Colonic mucosa (tissue), 4 donors: ENCODE results near the gene RBBP9. TPM values are rescaled to one million over a fixed set of nuclear protein-coding genes. Genes with fewer than 3 reads are reported as not detected.

Experiments
- DNase-seq: peaks from one replicate; pipeline ENCODE4 v3.0.0-alpha.2; 2020
- H3K27ac ChIP-seq: fragments of 200-600 bp; one replicate; pipeline ENCODE4 v1.8.0; 2021
- H3K27me3 ChIP-seq: fragments of 200-600 bp; one replicate; pipeline ENCODE4 v1.8.0; 2021
- H3K36me3 ChIP-seq: fragments of 200-600 bp; one replicate; pipeline ENCODE4 v1.8.0; 2021
- H3K4me1 ChIP-seq: fragments of 200-600 bp; one replicate; pipeline ENCODE4 v1.8.0; 2021; ENCODE audit warnings: mild to moderate bottlenecking
- H3K4me3 ChIP-seq: fragments of 200-600 bp; one replicate; pipeline ENCODE4 v1.8.0; 2021
- H3K9ac ChIP-seq, 2 donors: one replicate each; pipeline ENCODE4 v1.7.0; 2013; ENCODE audit warnings: control low read depth in 2 of 2, low read depth in 2 of 2, low read length in 2 of 2
- H3K9me3 ChIP-seq: fragments of 200-600 bp; one replicate; pipeline ENCODE4 v1.8.0; 2021
- CTCF ChIP-seq: fragments of 200-600 bp; IDR thresholded peaks from one replicate; pipeline ENCODE4 v1.8.0; 2022; ENCODE audit warnings: antibody characterized with exemption, mild to moderate bottlenecking
- intact Hi-C: fragments of 100-400 bp; cut with DNase I; formaldehyde crosslinking; loops from one replicate; pipeline ENCODE4 v1.14.1; 2022
- total RNA-seq, 2 donors: library from RNA; stranded (reverse); fragmentation: NEBNext Ultra II Directional in 1 of 2; extraction: Animal tissue kit (Norgen Biotek cat#: 25700) in 1 of 2; gene quantifications; one replicate each; pipeline ENCODE4 v1.2.1, GENCODE V29; 2021
- donor health status: healthy.
- donor health status: DM: no; HTN: no; CAD: no.
- donor health status: DM: no; HTN: no; CAD: no.

Gene RBBP9
- total RNA-seq, 2 donors from 2014 or later: 5.9 to 10.8 TPM

DNA sequence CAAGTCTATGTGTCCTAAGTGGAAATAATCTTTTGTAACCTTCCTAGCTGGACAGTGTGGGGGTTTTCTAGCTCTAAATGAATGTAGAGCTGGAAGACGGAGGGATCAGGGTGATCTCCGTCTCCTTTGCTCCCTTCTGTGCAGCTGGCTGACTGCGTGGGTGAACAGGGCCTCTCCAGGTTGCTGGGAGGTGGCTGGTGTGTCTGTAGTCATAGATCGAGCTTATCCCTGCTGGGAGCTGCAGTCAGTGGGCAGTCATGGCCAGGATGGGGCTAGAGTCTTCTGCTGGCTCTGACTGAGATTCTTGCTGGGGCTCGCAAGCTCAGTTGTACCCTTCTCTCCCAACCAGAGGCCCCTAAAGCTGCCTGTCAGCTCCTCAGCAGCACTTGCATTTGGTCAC is 17.1 kb upstream of the RBBP9 start:
- H3K4me1 ChIP-seq: peaks cover under 1% of the 10 kb centered on the region
- intact Hi-C loops: no loop called here
- H3K9me3 ChIP-seq: no peaks in the 10 kb centered on the region
- H3K9ac ChIP-seq: no peak overlapping the region
- H3K27me3 ChIP-seq: no peaks in the 10 kb centered on the region
- no peak for TF ChIP-seq CTCF
- no peak for DNase-seq
- H3K27ac ChIP-seq: no peak overlapping the region
- no peaks in the 10 kb centered on the region for H3K36me3 ChIP-seq
- H3K4me3 ChIP-seq: no peak overlapping the region

- H3K27ac ChIP-seq: no peak overlapping the region
- H3K4me3 ChIP-seq: no peak overlapping the region
- no peaks in the 10 kb centered on the region for H3K36me3 ChIP-seq
- H3K4me1 ChIP-seq: peaks cover 5% of the 10 kb centered on the region
- H3K27me3 ChIP-seq: no peaks in the 10 kb centered on the region
- no peak for DNase-seq
- no peak overlapping the region for H3K9ac ChIP-seq
- TF ChIP-seq CTCF: no peak
- no peaks in the 10 kb centered on the region for H3K9me3 ChIP-seq
- intact Hi-C loops: no loop called here
Measured at GRCh38 chr20:18513208-18513607, 16.2 kb upstream of the RBBP9 start.

DNA sequence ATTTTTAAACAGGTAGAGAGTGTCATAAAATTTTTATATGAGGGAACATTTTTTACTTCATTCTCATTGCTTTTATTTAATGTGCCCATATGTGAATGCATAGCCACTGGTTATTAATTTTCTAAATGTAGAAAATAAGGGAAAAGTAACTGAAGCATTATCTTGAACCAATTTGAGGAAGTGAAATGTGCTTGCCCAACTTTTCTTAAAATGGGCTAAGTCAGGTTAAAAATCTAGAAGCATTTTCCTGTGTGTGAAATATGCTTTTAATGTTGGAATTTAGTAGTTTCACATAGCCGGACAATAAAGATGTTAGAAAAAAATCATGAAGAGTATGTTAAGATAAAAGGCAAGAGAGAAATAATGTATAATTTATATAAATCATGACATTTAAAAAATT is 14.5 kb upstream of the RBBP9 start:
- no peak overlapping the region for H3K9ac ChIP-seq
- H3K4me1 ChIP-seq: peaks cover 5% of the 10 kb centered on the region
- intact Hi-C loops: no loop called here
- DNase-seq: no peak
- no peak for TF ChIP-seq CTCF
- no peaks in the 10 kb centered on the region for H3K9me3 ChIP-seq
- H3K36me3 ChIP-seq: no peaks in the 10 kb centered on the region
- no peak overlapping the region for H3K27ac ChIP-seq
- H3K4me3 ChIP-seq: no peak overlapping the region
- H3K27me3 ChIP-seq: no peaks in the 10 kb centered on the region

DNA sequence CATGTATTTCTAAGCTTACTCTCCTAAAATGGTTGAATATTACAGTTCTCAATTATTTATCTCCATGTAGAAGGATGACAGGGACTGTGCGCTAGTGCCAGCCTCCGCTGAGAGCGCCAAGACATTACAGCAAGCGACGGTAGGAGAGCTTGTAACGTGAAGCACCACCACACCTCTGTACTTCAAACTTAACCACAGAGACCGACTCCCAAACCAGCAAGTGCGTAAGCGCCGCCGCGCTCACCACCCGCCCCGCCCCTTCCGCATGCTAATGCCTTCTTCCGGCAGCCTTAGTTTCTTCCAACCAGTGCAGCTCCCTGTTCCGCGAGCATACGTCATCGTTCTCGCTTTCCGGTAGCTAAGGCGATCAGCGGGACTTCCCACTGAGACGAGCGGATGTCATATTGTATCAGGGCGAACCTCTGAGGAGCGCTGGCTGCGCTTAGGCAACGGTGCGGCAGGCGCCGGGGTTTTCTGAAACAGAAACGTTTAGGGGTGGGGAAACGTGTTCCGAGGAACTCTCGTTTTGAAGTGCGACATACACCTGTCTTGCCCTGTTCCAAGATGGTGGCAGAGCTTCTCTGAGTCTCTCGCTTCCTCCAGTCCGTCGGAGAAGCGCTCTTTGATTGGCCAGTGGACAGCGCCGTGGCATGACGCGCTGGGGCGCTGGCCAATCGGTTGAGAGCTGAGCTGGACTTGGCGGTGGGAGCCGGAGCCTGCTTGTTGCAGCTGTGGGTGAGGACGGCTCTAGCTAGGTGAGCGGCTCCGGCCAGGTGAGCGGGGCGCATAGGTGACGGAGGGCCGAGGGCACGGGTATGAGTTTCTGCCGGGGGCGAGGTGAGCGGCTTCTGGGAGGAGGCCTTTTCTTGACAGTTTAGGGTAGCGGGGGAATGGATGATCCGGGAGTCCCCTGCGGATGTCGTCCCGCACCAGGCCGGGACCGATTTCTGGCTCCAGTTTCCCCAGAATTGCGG is 10.5 kb upstream of the RBBP9 start, which contains the start of gene SEC23B:
Gene SEC23B, plus strand, starts transcription at position 723 of the 974 bp plus-strand sequence. CDS start 2,896 bp downstream, outside the sequence.
- Histone ChIP-seq H3K27ac (peak within 1 kb of the TSS; percentile 95), H3K4me3 (peak within 1 kb of the TSS; percentile 63), H3K4me1 (peaks cover 5% of the 10 kb centered on the region), H3K27me3 (no peaks in the 10 kb centered on the region), H3K9ac (peak within 1 kb of the TSS; percentile 76 to 86), H3K36me3 (no peaks in the 10 kb centered on the region), H3K9me3 (no peaks in the 10 kb centered on the region)
- DNase-seq: peak; percentile 97
- TF ChIP-seq CTCF: no peak
- intact Hi-C loops: loop anchor here (5.0 kb wide), 1 partner anchor 60 kb away; the partner anchor contains the start of gene SMIM26

- no peaks in the 10 kb centered on the region for H3K9me3 ChIP-seq
- peak overlapping the region; percentile 95 for H3K27ac ChIP-seq
- H3K9ac ChIP-seq: peak overlapping the region; percentile 67 to 76
- H3K27me3 ChIP-seq: no peaks in the 10 kb centered on the region
- H3K4me1 ChIP-seq: peaks cover 5% of the 10 kb centered on the region
- peak; percentile 18 for DNase-seq
- H3K4me3 ChIP-seq: peak overlapping the region; percentile 63
- intact Hi-C loops: loop anchor here (5.0 kb wide), 1 partner anchor 61 kb away; the partner anchor contains the start of gene SMIM26
- no peaks in the 10 kb centered on the region for H3K36me3 ChIP-seq
- TF ChIP-seq CTCF: no peak
Measured at GRCh38 chr20:18506744-18507143, 9.7 kb upstream of the RBBP9 start.
